HepG2 (cell line): ENCODE measurements around the gene PRCP. TPM values are rescaled to one million over a fixed set of nuclear protein-coding genes. Genes with fewer than 3 reads are reported as not detected.

ENCODE experiments used
- CCDC6 ChIP-seq: sonication (generic); formaldehyde crosslinking; IDR thresholded peaks from 2 replicates; pipeline ENCODE4 v1.8.1; 2022; ENCODE audit warnings: mild to moderate bottlenecking, missing genetic modification reagents, moderate library complexity
- KMT2B ChIP-seq: IDR thresholded peaks from 2 replicates; pipeline ENCODE4 v1.6.1; 2016; ENCODE audit warnings: missing genetic modification reagents, missing compliant biosample characterization
- LCORL ChIP-seq, 2 experiments: fragments of 450-650 bp in 1 of 2; sonication (generic) in 1 of 2; formaldehyde crosslinking in 1 of 2; IDR thresholded peaks; 2 replicates each; pipeline versions ENCODE4 v1.5.0 to v1.6.1; 2017 to 2020; ENCODE audit warnings: antibody characterized with exemption in 1 of 2, missing genetic modification reagents in 1 of 2
- MAZ ChIP-seq, 2 experiments: sonication (generic) in 1 of 2; formaldehyde crosslinking in 1 of 2; IDR thresholded peaks; 2 replicates each; pipeline versions ENCODE4 v1.5.0 to v1.6.1; 2012 to 2020; ENCODE audit warnings: low read depth in 2 of 2, mild to moderate bottlenecking in 2 of 2, borderline replicate concordance in 1 of 2, improper control_type of control experiment in 1 of 2, low read length in 1 of 2, missing genetic modification reagents in 1 of 2, moderate library complexity in 1 of 2
- MXI1 ChIP-seq: IDR thresholded peaks from 3 replicates; pipeline ENCODE4 v1.6.1; 2012; ENCODE audit warnings: low read depth, low read length, inconsistent platforms, borderline replicate concordance
- PAF1 ChIP-seq: IDR thresholded peaks from 2 replicates; pipeline ENCODE4 v1.6.1; 2016; ENCODE audit warnings: missing genetic modification reagents, missing compliant biosample characterization
- POLR2AphosphoS5 ChIP-seq: IDR thresholded peaks from 2 replicates; pipeline ENCODE4 v1.6.1; 2012; ENCODE audit warnings: low read depth, low read length
- TAF1 ChIP-seq: sonication (generic); formaldehyde crosslinking; IDR thresholded peaks from 2 replicates; pipeline ENCODE4 v1.4.0; 2020; ENCODE audit warnings: missing genetic modification reagents
- TGIF2 ChIP-seq: IDR thresholded peaks from 2 replicates; pipeline ENCODE4 v1.6.1; 2016; ENCODE audit warnings: control low read depth, missing compliant biosample characterization
- ZNF547 ChIP-seq: sonication (generic); formaldehyde crosslinking; IDR thresholded peaks from 2 replicates; pipeline ENCODE4 v1.5.1; 2020; ENCODE audit warnings: mild to moderate bottlenecking, missing genetic modification reagents
- ZNF850 ChIP-seq: sonication (generic); formaldehyde crosslinking; conservative IDR thresholded peaks from 2 replicates; pipeline ENCODE4 v1.9.0; 2021; ENCODE audit warnings: mild to moderate bottlenecking, missing genetic modification reagents
- polyA plus RNA-seq, 8 experiments: library from polyadenylated mRNA; depleted of rRNA in 3 of 8; stranded (reverse) in 7 of 8; unstranded in 1 of 8; fragments of >200 nt; fragmentation: Illumina TruSeq in 4 of 8; extraction: Trizol in 4 of 8; gene quantifications; 2 replicates each; pipeline versions ENCODE4 v1.2.1 to v1.2.3, GENCODE V29; 2011 to 2016; ENCODE audit warnings: low read depth in 4 of 8, missing spikeins in 1 of 8, mixed read lengths in 1 of 8; ENCODE audit not compliant: insufficient read depth in 1 of 8
- total RNA-seq, 5 experiments: library from RNA; depleted of rRNA; stranded (reverse); fragments of >200 nt; fragmentation: Illumina TruSeq; extraction: Trizol; gene quantifications; 2 replicates each; pipeline ENCODE4 v1.2.3, GENCODE V29; 2016; ENCODE audit warnings: low read depth in 1 of 5
- TF ChIP-seq, protein P1 (sequence below): sonication (generic); formaldehyde crosslinking; IDR thresholded peaks from 2 replicates; pipeline ENCODE4 v1.4.0; 2020; ENCODE audit warnings: missing genetic modification reagents, borderline replicate concordance
- TF ChIP-seq, protein P2 (sequence below): sonication (generic); formaldehyde crosslinking; IDR thresholded peaks from 2 replicates; pipeline ENCODE4 v1.4.0; 2020; ENCODE audit warnings: low read depth, mild to moderate bottlenecking, missing genetic modification reagents
- TF ChIP-seq, protein P3 (sequence below): sonication (generic); formaldehyde crosslinking; IDR thresholded peaks from 2 replicates; pipeline ENCODE4 v1.8.1; 2023; ENCODE audit warnings: mild to moderate bottlenecking, moderate library complexity, missing genetic modification reagents
- TF ChIP-seq, protein P4 (sequence below): sonication (generic); formaldehyde crosslinking; IDR thresholded peaks from 2 replicates; pipeline ENCODE4 v1.5.0; 2020; ENCODE audit warnings: missing genetic modification reagents
- TF ChIP-seq, protein P5 (sequence below): sonication (generic); formaldehyde crosslinking; IDR thresholded peaks from 2 replicates; pipeline ENCODE4 v1.8.1; 2023; ENCODE audit warnings: mild to moderate bottlenecking, inconsistent platforms, moderate library complexity, missing genetic modification reagents, borderline replicate concordance

PRCP gene
- total and polyA plus RNA-seq, 2 of the 13 experiments (the other 11 are each of a cell fraction or from before 2014, with no cell fraction given): 84.2 to 105 TPM

DNA sequence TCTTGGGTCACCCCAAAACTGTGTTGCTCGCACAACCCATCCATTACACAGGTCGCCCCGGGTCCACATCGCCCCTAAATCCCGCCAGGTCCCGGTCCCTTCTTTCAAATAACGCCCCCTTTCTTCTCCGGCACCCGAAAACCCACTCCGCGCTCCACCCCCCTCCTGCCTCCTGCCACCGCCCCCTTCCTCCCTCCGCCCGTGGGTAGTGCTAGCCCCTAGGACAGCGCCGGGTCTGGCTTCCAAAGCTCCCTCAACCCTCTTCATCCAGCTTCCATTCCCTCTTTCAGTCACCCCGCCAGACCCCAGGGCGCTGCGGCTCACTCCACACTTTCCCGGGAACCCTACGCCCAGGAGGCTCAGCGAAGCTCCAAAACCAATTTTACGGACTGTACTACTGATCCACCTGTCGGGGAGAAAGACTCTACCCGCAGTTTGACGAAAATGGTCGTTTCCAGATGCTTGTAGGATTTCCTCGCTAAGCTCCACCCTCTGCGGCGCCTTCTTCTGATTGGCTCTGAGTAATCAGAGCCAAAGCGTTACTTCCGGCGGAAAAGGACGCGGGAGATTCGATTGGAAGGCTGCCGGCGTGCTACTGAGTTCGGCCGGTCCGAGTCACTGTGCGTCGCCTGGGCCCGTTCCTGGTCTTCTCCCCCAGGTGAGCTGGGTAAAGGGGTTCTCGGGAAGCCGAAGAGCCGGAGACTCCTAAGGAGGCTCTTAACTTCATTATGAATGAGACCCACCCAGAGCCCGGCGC is 1.1 kb upstream of the PRCP start, which contains the start of gene DDIAS (continued):
- TF ChIP-seq, protein P1, sequence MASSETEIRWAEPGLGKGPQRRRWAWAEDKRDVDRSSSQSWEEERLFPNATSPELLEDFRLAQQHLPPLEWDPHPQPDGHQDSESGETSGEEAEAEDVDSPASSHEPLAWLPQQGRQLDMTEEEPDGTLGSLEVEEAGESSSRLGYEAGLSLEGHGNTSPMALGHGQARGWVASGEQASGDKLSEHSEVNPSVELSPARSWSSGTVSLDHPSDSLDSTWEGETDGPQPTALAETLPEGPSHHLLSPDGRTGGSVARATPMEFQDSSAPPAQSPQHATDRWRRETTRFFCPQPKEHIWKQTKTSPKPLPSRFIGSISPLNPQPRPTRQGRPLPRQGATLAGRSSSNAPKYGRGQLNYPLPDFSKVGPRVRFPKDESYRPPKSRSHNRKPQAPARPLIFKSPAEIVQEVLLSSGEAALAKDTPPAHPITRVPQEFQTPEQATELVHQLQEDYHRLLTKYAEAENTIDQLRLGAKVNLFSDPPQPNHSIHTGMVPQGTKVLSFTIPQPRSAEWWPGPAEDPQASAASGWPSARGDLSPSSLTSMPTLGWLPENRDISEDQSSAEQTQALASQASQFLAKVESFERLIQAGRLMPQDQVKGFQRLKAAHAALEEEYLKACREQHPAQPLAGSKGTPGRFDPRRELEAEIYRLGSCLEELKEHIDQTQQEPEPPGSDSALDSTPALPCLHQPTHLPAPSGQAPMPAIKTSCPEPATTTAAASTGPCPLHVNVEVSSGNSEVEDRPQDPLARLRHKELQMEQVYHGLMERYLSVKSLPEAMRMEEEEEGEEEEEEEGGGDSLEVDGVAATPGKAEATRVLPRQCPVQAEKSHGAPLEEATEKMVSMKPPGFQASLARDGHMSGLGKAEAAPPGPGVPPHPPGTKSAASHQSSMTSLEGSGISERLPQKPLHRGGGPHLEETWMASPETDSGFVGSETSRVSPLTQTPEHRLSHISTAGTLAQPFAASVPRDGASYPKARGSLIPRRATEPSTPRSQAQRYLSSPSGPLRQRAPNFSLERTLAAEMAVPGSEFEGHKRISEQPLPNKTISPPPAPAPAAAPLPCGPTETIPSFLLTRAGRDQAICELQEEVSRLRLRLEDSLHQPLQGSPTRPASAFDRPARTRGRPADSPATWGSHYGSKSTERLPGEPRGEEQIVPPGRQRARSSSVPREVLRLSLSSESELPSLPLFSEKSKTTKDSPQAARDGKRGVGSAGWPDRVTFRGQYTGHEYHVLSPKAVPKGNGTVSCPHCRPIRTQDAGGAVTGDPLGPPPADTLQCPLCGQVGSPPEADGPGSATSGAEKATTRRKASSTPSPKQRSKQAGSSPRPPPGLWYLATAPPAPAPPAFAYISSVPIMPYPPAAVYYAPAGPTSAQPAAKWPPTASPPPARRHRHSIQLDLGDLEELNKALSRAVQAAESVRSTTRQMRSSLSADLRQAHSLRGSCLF (CRISPR knock-in tag): no peak
- TF ChIP-seq LCORL (IDR thresholded peaks at IDR 0.05): peak; percentile 14; the same call in 1 of the 2 replicates
- TF ChIP-seq LCORL (CRISPR knock-in tag; IDR thresholded peaks at IDR 0.05): 0 out of 2 replicates have a peak, but pooled peaks have one; percentile 5
- TF ChIP-seq MAZ (IDR thresholded peaks at IDR 0.05; ENCODE audit: borderline replicate concordance, low read depth, low read length): no peak
- TF ChIP-seq MAZ (CRISPR knock-in tag; IDR thresholded peaks at IDR 0.05; ENCODE audit: low read depth): peak; percentile 52; the same call in 1 of the 2 replicates
- TF ChIP-seq PAF1 (CRISPR knock-in tag): no peak
- peak; percentile 54; the same call in 1 of the 2 replicates for TF ChIP-seq TAF1 (CRISPR knock-in tag)
- TF ChIP-seq, protein P2, sequence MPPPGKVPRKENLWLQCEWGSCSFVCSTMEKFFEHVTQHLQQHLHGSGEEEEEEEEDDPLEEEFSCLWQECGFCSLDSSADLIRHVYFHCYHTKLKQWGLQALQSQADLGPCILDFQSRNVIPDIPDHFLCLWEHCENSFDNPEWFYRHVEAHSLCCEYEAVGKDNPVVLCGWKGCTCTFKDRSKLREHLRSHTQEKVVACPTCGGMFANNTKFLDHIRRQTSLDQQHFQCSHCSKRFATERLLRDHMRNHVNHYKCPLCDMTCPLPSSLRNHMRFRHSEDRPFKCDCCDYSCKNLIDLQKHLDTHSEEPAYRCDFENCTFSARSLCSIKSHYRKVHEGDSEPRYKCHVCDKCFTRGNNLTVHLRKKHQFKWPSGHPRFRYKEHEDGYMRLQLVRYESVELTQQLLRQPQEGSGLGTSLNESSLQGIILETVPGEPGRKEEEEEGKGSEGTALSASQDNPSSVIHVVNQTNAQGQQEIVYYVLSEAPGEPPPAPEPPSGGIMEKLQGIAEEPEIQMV: no peak
- no peak for TF ChIP-seq ZNF547 (CRISPR knock-in tag)
- peak; percentile 75 for TF ChIP-seq POLR2AphosphoS5
- peak; percentile 86; the same call in 1 of the 2 replicates for TF ChIP-seq TGIF2 (CRISPR knock-in tag)
- TF ChIP-seq, protein P3, sequence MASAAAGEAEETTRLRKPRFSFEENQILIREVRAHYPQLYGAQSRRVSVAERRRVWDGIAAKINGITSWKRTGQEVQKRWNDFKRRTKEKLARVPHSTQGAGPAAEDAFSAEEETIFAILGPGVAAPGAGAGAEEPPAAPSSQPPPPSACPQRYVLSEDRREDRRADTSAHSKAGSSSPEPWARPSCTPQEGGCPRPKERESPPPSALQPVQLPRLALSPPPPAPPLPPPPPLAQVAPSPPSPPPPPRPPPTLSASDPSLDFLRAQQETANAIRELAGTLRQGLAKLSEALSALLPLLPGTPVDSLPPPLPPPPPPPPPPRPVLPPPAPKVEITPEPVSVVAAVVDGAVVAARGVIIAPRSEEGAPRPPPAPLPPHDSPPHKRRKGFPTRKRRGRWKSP (CRISPR knock-in tag): peak; percentile 51
- TF ChIP-seq KMT2B (CRISPR knock-in tag): peak; percentile 74; the same call in 1 of the 2 replicates
- TF ChIP-seq, protein P4, sequence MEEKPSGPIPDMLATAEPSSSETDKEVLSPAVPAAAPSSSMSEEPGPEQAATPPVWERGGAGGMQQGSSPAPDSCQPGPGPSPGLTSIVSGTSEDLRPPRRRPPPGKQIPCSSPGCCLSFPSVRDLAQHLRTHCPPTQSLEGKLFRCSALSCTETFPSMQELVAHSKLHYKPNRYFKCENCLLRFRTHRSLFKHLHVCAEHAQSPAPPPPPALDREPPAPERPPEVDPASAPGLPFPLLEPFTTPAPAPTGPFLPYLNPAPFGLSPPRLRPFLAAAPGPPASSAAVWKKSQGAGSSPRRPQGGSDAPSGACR (CRISPR knock-in tag): no peak
- TF ChIP-seq MXI1: peak; percentile 100
- 0 out of 2 replicates have a peak, but pooled peaks have one; percentile 67 for TF ChIP-seq ZNF850 (CRISPR knock-in tag)
- TF ChIP-seq, protein P5, sequence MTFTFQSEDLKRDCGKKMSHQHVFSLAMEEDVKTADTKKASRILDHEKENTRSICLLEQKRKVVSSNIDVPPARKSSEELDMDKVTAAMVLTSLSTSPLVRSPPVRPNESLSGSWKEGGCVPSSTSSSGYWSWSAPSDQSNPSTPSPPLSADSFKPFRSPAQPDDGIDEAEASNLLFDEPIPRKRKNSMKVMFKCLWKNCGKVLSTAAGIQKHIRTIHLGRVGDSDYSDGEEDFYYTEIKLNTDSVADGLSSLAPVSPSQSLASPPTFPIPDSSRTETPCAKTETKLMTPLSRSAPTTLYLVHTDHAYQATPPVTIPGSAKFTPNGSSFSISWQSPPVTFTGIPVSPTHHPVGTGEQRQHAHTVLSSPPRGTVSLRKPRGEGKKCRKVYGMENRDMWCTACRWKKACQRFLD (CRISPR knock-in tag): peak; percentile 50; the same call in 1 of the 2 replicates
- TF ChIP-seq CCDC6 (CRISPR knock-in tag): peak; percentile 69; the same call in 1 of the 2 replicates
